HepG2 (cell line): Measurements from ENCODE around the gene CYP11A1. TPM values are rescaled to one million over a fixed set of nuclear protein-coding genes. Genes with fewer than 3 reads are reported as not detected.

ENCODE experiments used
- ARNT ChIP-seq: fragments of 450-650 bp; IDR thresholded peaks from 2 replicates; pipeline ENCODE4 v1.6.1; 2017
- CBX1 ChIP-seq: IDR thresholded peaks from one replicate; pipeline ENCODE4 v1.6.1; 2016; ENCODE audit warnings: antibody characterized with exemption, low read depth
- EP300 ChIP-seq, 3 experiments: sonication (generic) in 1 of 3; formaldehyde crosslinking in 1 of 3; IDR thresholded peaks; 2 replicates each; pipeline versions ENCODE4 v1.5.1 to v1.6.1; 2011 to 2020; ENCODE audit warnings: low read depth in 2 of 3, low read length in 2 of 3, borderline replicate concordance in 1 of 3, improper control_type of control experiment in 1 of 3, mild to moderate bottlenecking in 1 of 3, missing genetic modification reagents in 1 of 3, moderate library complexity in 1 of 3
- KDM5B ChIP-seq: sonication (generic); formaldehyde crosslinking; IDR thresholded peaks from 2 replicates; pipeline ENCODE4 v1.4.0; 2020; ENCODE audit warnings: missing genetic modification reagents, mild to moderate bottlenecking, borderline replicate concordance
- KLF16 ChIP-seq, 2 experiments: sonication (generic) in 1 of 2; formaldehyde crosslinking in 1 of 2; IDR thresholded peaks; 2 replicates each; pipeline versions ENCODE4 v1.6.1 to v1.8.0; 2016 to 2023; ENCODE audit warnings: missing genetic modification reagents in 2 of 2, missing compliant biosample characterization in 1 of 2
- LCORL ChIP-seq, 2 experiments: fragments of 450-650 bp in 1 of 2; sonication (generic) in 1 of 2; formaldehyde crosslinking in 1 of 2; IDR thresholded peaks; 2 replicates each; pipeline versions ENCODE4 v1.5.0 to v1.6.1; 2017 to 2020; ENCODE audit warnings: antibody characterized with exemption in 1 of 2, missing genetic modification reagents in 1 of 2
- NONO ChIP-seq, 2 experiments: fragments of 450-650 bp in 1 of 2; sonication (generic) in 1 of 2; formaldehyde crosslinking in 1 of 2; IDR thresholded peaks in 1 of 2; conservative IDR thresholded peaks in 1 of 2; 2 replicates each; pipeline versions ENCODE4 v1.6.1 to v1.8.0; 2017 to 2022; ENCODE audit warnings: mild to moderate bottlenecking in 1 of 2, missing genetic modification reagents in 1 of 2, moderate library complexity in 1 of 2
- SATB2 ChIP-seq: sonication (generic); formaldehyde crosslinking; IDR thresholded peaks from 2 replicates; pipeline ENCODE4 v1.5.0; 2020; ENCODE audit warnings: missing genetic modification reagents
- SMAD1 ChIP-seq: sonication (generic); formaldehyde crosslinking; IDR thresholded peaks from 2 replicates; pipeline ENCODE4 v1.4.0; 2020; ENCODE audit warnings: missing genetic modification reagents, low read depth, mild to moderate bottlenecking, borderline replicate concordance
- SOX5 ChIP-seq: IDR thresholded peaks from 2 replicates; pipeline ENCODE4 v1.6.1; 2016; ENCODE audit warnings: borderline replicate concordance
- SP1 ChIP-seq, 2 experiments: fragments of 450-650 bp in 1 of 2; sonication (generic) in 1 of 2; formaldehyde crosslinking in 1 of 2; IDR thresholded peaks; 2 replicates each; pipeline versions ENCODE4 v1.4.0 to v1.6.1; 2016 to 2020; ENCODE audit warnings: missing genetic modification reagents in 1 of 2
- SUZ12 ChIP-seq: fragments of 150-350 bp; IDR thresholded peaks from 2 replicates; pipeline ENCODE4 v1.6.1; 2014; ENCODE audit warnings: low read depth, low read length
- THAP11 ChIP-seq: IDR thresholded peaks from 2 replicates; pipeline ENCODE4 v1.6.1; 2016; ENCODE audit warnings: missing biosample characterization, missing genetic modification reagents
- TRIM24 ChIP-seq: sonication (generic); formaldehyde crosslinking; IDR thresholded peaks from 2 replicates; pipeline ENCODE4 v1.8.0; 2022; ENCODE audit warnings: mild to moderate bottlenecking, missing genetic modification reagents
- ZFP62 ChIP-seq: sonication (generic); formaldehyde crosslinking; IDR thresholded peaks from 2 replicates; pipeline ENCODE4 v1.4.0; 2020; ENCODE audit warnings: missing genetic modification reagents
- ZFP82 ChIP-seq: sonication (generic); formaldehyde crosslinking; IDR thresholded peaks from 2 replicates; pipeline ENCODE4 v1.5.1; 2020; ENCODE audit warnings: mild to moderate bottlenecking, missing genetic modification reagents, borderline replicate concordance
- ZNF260 ChIP-seq: sonication (generic); formaldehyde crosslinking; IDR thresholded peaks from 2 replicates; pipeline ENCODE4 v1.4.0; 2020; ENCODE audit warnings: missing genetic modification reagents, low read depth, mild to moderate bottlenecking, borderline replicate concordance
- ZNF280D ChIP-seq: sonication (generic); formaldehyde crosslinking; IDR thresholded peaks from 2 replicates; pipeline ENCODE4 v1.5.1; 2020; ENCODE audit warnings: mild to moderate bottlenecking, missing genetic modification reagents
- ZNF335 ChIP-seq: sonication (generic); formaldehyde crosslinking; IDR thresholded peaks from 2 replicates; pipeline ENCODE4 v1.4.0; 2020; ENCODE audit warnings: missing genetic modification reagents
- ZNF431 ChIP-seq: sonication (generic); formaldehyde crosslinking; IDR thresholded peaks from 2 replicates; pipeline ENCODE4 v1.9.0; 2022; ENCODE audit warnings: missing genetic modification reagents, low read depth, mild to moderate bottlenecking, borderline replicate concordance
- ZNF614 ChIP-seq: IDR thresholded peaks from 2 replicates; pipeline ENCODE4 v1.6.1; 2018; ENCODE audit warnings: missing biosample characterization, missing genetic modification reagents, inconsistent platforms, borderline replicate concordance
- ZNF781 ChIP-seq: sonication (generic); formaldehyde crosslinking; IDR thresholded peaks from 2 replicates; pipeline ENCODE4 v1.5.1; 2020; ENCODE audit warnings: borderline replicate concordance, mild to moderate bottlenecking, missing genetic modification reagents; ENCODE audit errors: not compliant biosample characterization
- ZSCAN25 ChIP-seq: sonication (generic); formaldehyde crosslinking; IDR thresholded peaks from 2 replicates; pipeline ENCODE4 v1.8.0; 2022; ENCODE audit warnings: mild to moderate bottlenecking, missing genetic modification reagents
- polyA plus RNA-seq, 8 experiments: library from polyadenylated mRNA; depleted of rRNA in 3 of 8; stranded (reverse) in 7 of 8; unstranded in 1 of 8; fragments of >200 nt; fragmentation: Illumina TruSeq in 4 of 8; extraction: Trizol in 4 of 8; gene quantifications; 2 replicates each; pipeline versions ENCODE4 v1.2.1 to v1.2.3, GENCODE V29; 2011 to 2016; ENCODE audit warnings: low read depth in 4 of 8, missing spikeins in 1 of 8, mixed read lengths in 1 of 8; ENCODE audit not compliant: insufficient read depth in 1 of 8
- total RNA-seq, 5 experiments: library from RNA; depleted of rRNA; stranded (reverse); fragments of >200 nt; fragmentation: Illumina TruSeq; extraction: Trizol; gene quantifications; 2 replicates each; pipeline ENCODE4 v1.2.3, GENCODE V29; 2016; ENCODE audit warnings: low read depth in 1 of 5
- TF ChIP-seq, protein P1 (sequence below): IDR thresholded peaks from 2 replicates; pipeline ENCODE4 v1.6.1; 2012; ENCODE audit warnings: low read depth, low read length, improper control_type of control experiment

CYP11A1 gene
- total and polyA plus RNA-seq, 2 of the 13 experiments (the other 11 are each of a cell fraction or from before 2014, with no cell fraction given) = 0.66 to 0.92 TPM

DNA sequence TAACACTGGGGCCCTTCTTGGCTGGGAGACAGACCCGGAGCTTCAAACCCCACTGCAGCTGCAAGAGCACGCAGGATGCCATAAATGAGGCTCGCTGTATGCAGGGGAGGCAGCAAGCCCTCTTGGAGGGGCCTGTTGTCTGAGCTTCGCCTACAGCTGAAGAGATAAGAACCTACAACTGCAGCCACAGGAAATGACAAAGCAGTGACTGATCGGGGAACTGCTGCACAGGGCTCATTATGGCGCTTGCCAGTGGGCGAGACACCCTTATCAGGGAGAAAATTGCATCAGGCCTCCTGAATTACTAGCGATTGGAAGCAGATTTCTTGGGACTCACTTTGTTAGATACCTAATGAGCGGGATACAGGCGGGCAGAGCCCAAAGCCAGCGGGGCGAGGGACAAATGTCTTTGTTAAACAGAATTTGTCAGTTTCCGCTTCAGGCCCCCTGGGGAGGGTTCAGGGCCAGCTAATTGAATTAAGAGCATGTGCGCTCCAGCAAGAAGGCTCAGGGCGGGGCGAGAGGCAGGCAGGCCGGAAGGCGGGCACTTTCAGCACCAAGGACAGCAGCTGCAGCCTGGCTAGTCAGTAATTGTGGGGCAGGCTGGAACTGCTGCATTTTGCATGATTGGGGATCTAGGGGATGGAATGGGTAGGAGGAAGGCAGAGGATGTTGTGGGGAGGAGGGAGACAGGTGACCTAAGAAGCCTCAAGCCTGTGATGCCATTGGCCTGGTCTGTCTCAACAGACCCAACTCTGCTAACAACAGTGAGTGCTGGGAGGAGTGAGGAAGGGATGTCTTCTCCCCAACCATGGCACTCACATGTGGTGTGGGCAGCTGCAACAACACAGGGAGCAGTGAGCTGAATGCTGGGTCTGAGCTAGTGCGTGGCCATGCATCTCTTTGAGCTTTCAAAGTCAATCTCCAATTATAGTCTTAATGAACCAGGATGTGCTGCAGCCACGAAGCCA lies 76.1 kb downstream of the CYP11A1 start (continued):
- TF ChIP-seq ZNF280D (CRISPR knock-in tag) (no peak), ZSCAN25 (CRISPR knock-in tag) (peak; percentile 70; the same call in 1 of the 2 replicates), KLF16 (CRISPR knock-in tag; IDR thresholded peaks at IDR 0.05) (peak in 1 of 2 experiments; percentile 88; a peak in 1 of 4 replicates), ZNF614 (no peak), TRIM24 (CRISPR knock-in tag) (no peak), SUZ12 (no peak), SP1 (IDR thresholded peaks at IDR 0.05) (no peak), SP1 (CRISPR knock-in tag; IDR thresholded peaks at IDR 0.05) (no peak), KDM5B (CRISPR knock-in tag) (peak; percentile 78; the same call in 1 of the 2 replicates), ZNF431 (0 out of 2 replicates have a peak, but pooled peaks have one; percentile 25), ZNF781 (CRISPR knock-in tag) (peak; percentile 92), SMAD1 (CRISPR knock-in tag) (no peak), CBX1 (no peak), NONO (IDR thresholded peaks at IDR 0.05) (no peak), NONO (CRISPR knock-in tag; conservative IDR thresholded peaks at IDR 0.05) (no peak), EP300 (IDR thresholded peaks at IDR 0.05; ENCODE audit: low read depth in 2 of 2, low read length in 2 of 2) (no peak), EP300 (CRISPR knock-in tag; IDR thresholded peaks at IDR 0.05; ENCODE audit: borderline replicate concordance) (no peak), LCORL (IDR thresholded peaks at IDR 0.05) (no peak), LCORL (CRISPR knock-in tag; IDR thresholded peaks at IDR 0.05) (no peak), THAP11 (CRISPR knock-in tag) (peak; percentile 52; the same call in 1 of the 2 replicates), ARNT (no peak), ZFP82 (no peak), ZNF335 (peak; percentile 75; the same call in 1 of the 2 replicates), ZFP62 (no peak), SOX5 (CRISPR knock-in tag) (peak; percentile 43; the same call in 1 of the 2 replicates), SATB2 (peak; percentile 90), ZNF260 (CRISPR knock-in tag) (no peak)
- TF ChIP-seq, protein P1, sequence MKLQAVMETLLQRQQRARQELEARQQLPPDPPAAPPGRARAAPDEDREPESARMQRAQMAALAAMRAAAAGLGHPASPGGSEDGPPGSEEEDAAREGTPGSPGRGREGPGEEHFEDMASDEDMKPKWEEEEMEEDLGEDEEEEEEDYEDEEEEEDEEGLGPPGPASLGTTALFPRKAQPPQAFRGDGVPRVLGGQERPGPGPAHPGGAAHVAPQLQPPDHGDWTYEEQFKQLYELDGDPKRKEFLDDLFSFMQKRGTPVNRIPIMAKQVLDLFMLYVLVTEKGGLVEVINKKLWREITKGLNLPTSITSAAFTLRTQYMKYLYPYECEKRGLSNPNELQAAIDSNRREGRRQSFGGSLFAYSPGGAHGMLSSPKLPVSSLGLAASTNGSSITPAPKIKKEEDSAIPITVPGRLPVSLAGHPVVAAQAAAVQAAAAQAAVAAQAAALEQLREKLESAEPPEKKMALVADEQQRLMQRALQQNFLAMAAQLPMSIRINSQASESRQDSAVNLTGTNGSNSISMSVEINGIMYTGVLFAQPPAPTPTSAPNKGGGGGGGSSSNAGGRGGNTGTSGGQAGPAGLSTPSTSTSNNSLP = no peak
